Tibial artery (tissue), 4 donors: ENCODE measurements around the gene TMEM147.

ENCODE experiments used
- DNase-seq, 2 donors: peaks; one replicate each; pipeline ENCODE4 v3.0.0-alpha.2; 2019
- H3K27ac ChIP-seq, 2 donors: fragments of 200-600 bp; sonication (generic) in 1 of 2; 1 replicate in 1 of 2; 2 replicates in 1 of 2; pipeline ENCODE4 v1.5.1; 2018 to 2019; ENCODE audit warnings: mild to moderate bottlenecking in 1 of 2
- H3K27me3 ChIP-seq, 2 donors: fragments of 200-600 bp; sonication (generic) in 1 of 2; one replicate each; pipeline versions ENCODE4 v1.5.1 to v1.6.0; 2016 to 2019
- H3K36me3 ChIP-seq, 3 donors: fragments of 200-600 bp; sonication (generic) in 2 of 3; one replicate each; pipeline ENCODE4 v1.5.1; 2016 to 2019; ENCODE audit warnings: mild to moderate bottlenecking in 2 of 3
- H3K4me1 ChIP-seq, 4 donors: fragments of 200-600 bp; sonication (generic) in 2 of 4; 1 replicate in 3 of 4; 2 replicates in 1 of 4; pipeline ENCODE4 v1.5.1; 2016 to 2019
- H3K4me3 ChIP-seq, 2 donors: fragments of 200-600 bp; sonication (generic) in 1 of 2; 1 replicate in 1 of 2; 2 replicates in 1 of 2; pipeline ENCODE4 v1.5.1; 2018 to 2019; ENCODE audit warnings: mild to moderate bottlenecking in 2 of 2
- H3K9me3 ChIP-seq, 3 donors: fragments of 200-600 bp; sonication (generic) in 1 of 3; one replicate each; pipeline ENCODE4 v1.5.1; 2016 to 2019
- CTCF ChIP-seq, 2 experiments: fragments of 200-600 bp in 1 of 2; fragments of 450-650 bp in 1 of 2; IDR thresholded peaks; one replicate each; pipeline ENCODE4 v1.5.1; 2017 to 2019; ENCODE audit warnings: antibody characterized with exemption in 2 of 2, mild to moderate bottlenecking in 1 of 2, moderate library complexity in 1 of 2
- intact Hi-C: fragments of 100-400 bp; cut with DNase I; formaldehyde crosslinking; loops from one replicate; pipeline ENCODE4 v1.15.0; 2023; ENCODE audit warnings: low total_unique reads

The TMEM147 gene

GRCh38 chr19:35528218-35529038 lies 17.0 kb upstream of the TMEM147 start, which contains the start of gene SBSN:
Gene SBSN, minus strand, starts transcription at chr19:35528311. Its CDS starts 30 bp downstream, at chr19:35528281.
- no peak for TF ChIP-seq CTCF (IDR thresholded peaks at IDR 0.05)
- Histone ChIP-seq H3K4me3 (no peak within 1 kb of the TSS), H3K27ac (no peak within 1 kb of the TSS), H3K9me3 (no peaks in the 10 kb centered on the region), H3K36me3 (no peaks in the 10 kb centered on the region), H3K27me3 (peaks cover 0 to 96% of the 10 kb centered on the region in 2 donors), H3K4me1 (peaks cover 0 to 2% (median 0%) of the 10 kb centered on the region in 4 donors)
- intact Hi-C loops, result no loop called here
- DNase-seq, result no peak

- H3K9me3 ChIP-seq, result no peaks in the 10 kb centered on the region
- H3K27ac ChIP-seq, result no peak overlapping the region
- no peaks in the 10 kb centered on the region for H3K36me3 ChIP-seq
- DNase-seq, result no peak
- TF ChIP-seq CTCF (IDR thresholded peaks at IDR 0.05), result no peak
- H3K4me1 ChIP-seq, result peaks cover 0 to 8% (median 0%) of the 10 kb centered on the region in 4 donors
- H3K27me3 ChIP-seq, result peaks cover 0 to 97% of the 10 kb centered on the region in 2 donors
- intact Hi-C loops, result no loop called here
- H3K4me3 ChIP-seq, result no peak overlapping the region
Observed at GRCh38 chr19:35529241-35530218, 15.9 kb upstream of the TMEM147 start.

GRCh38 chr19:35531291-35531690 lies 14.1 kb upstream of the TMEM147 start:
- intact Hi-C loops, result no loop called here
- Histone ChIP-seq H3K4me1 (peaks cover 0 to 8% (median 0%) of the 10 kb centered on the region in 4 donors), H3K4me3 (no peak overlapping the region), H3K27me3 (peaks cover 0 to 92% of the 10 kb centered on the region in 2 donors), H3K27ac (no peak overlapping the region), H3K36me3 (no peaks in the 10 kb centered on the region), H3K9me3 (no peaks in the 10 kb centered on the region)
- DNase-seq, result no peak
- no peak for TF ChIP-seq CTCF (IDR thresholded peaks at IDR 0.05)

- Histone ChIP-seq H3K27ac (no peak within 1 kb of the TSS), H3K36me3 (no peaks in the 10 kb centered on the region), H3K9me3 (no peaks in the 10 kb centered on the region), H3K4me1 (peaks cover 0 to 8% (median 0%) of the 10 kb centered on the region in 4 donors), H3K4me3 (no peak within 1 kb of the TSS), H3K27me3 (peaks cover 0 to 80% of the 10 kb centered on the region in 2 donors)
- intact Hi-C loops, result no loop called here
- no peak for TF ChIP-seq CTCF (IDR thresholded peaks at IDR 0.05)
- no peak for DNase-seq
Observed at GRCh38 chr19:35533201-35533821, 12.1 kb upstream of the TMEM147 start, which contains the start of gene GAPDHS. Gene GAPDHS, plus strand, starts transcription at chr19:35533456. Its CDS starts 72 bp downstream, at chr19:35533528.

GRCh38 chr19:35533822-35534392 lies 11.5 kb upstream of the TMEM147 start:
- Histone ChIP-seq H3K4me3 (no peak overlapping the region), H3K36me3 (no peaks in the 10 kb centered on the region), H3K4me1 (peaks cover 0 to 8% (median 0%) of the 10 kb centered on the region in 4 donors), H3K27ac (no peak overlapping the region), H3K9me3 (no peaks in the 10 kb centered on the region), H3K27me3 (peaks cover 0 to 74% of the 10 kb centered on the region in 2 donors)
- intact Hi-C loops, result no loop called here
- DNase-seq, result no peak
- TF ChIP-seq CTCF (IDR thresholded peaks at IDR 0.05), result no peak
